SH-SY5Y (cell line): ENCODE results near the gene NCKAP5L.

ENCODE experiments used
- GATA2 ChIP-seq: IDR thresholded peaks from 2 replicates; pipeline ENCODE4 v1.6.1; 2011; ENCODE audit warnings: mild to moderate bottlenecking, low read depth, low read length
- GATA3 ChIP-seq: IDR thresholded peaks from 2 replicates; pipeline ENCODE4 v1.6.1; 2011; ENCODE audit warnings: low read depth, mild to moderate bottlenecking, low read length, moderate library complexity

DNA sequence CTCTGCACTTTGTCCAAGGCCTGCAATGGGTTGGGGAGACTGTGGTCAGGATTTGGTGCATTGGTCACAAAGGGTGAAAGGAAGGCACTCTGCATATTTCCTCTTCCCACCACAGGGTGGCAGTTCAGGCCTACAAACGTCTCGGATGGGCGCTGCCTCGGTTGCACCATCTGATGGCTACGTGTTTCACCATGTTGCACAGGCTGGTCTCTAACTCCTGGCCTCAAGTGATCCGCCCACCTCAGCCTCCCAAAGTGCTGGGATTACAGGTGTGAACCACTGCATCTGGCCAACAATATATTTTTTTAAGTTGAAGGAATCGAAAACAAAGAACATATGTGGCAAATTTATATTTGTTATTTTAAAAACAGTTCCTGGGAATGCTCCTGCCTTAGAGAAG, 51.8 kb downstream of the NCKAP5L start:
- no peak for TF ChIP-seq GATA3
- no peak for TF ChIP-seq GATA2
